Left ventricle myocardium inferior (tissue), 1 donor: ENCODE data around the gene ACOT2. TPM values are rescaled to one million over a fixed set of nuclear protein-coding genes. Genes with fewer than 3 reads are reported as not detected.
"Not testable (repeated sequence)": the region's sequence is repeated elsewhere in the genome, so short reads cannot be mapped to it uniquely, and the experiment has no call there.

Experiments
- DNase-seq: peaks from one replicate; pipeline ENCODE4 v3.0.0-alpha.2; 2020
- H3K27ac ChIP-seq: fragments of 200-600 bp; replicated peaks from 2 replicates; pipeline ENCODE4 v1.8.0; 2021
- H3K27me3 ChIP-seq: fragments of 200-600 bp; 2 replicates; pipeline ENCODE4 v1.8.0; 2021; ENCODE audit warnings: low read depth
- H3K36me3 ChIP-seq: fragments of 200-600 bp; 2 replicates; pipeline ENCODE4 v1.8.0; 2021
- H3K4me1 ChIP-seq: fragments of 200-600 bp; 2 replicates; pipeline ENCODE4 v1.8.0; 2021
- H3K4me3 ChIP-seq: fragments of 200-600 bp; 2 replicates; pipeline ENCODE4 v1.8.0; 2021; ENCODE audit warnings: mild to moderate bottlenecking, moderate library complexity
- H3K9me3 ChIP-seq: fragments of 200-600 bp; replicated peaks from 2 replicates; pipeline ENCODE4 v1.8.0; 2021
- intact Hi-C: fragments of 100-400 bp; cut with micrococcal nuclease; formaldehyde crosslinking; loops from one replicate; pipeline ENCODE4 v1.11.0; 2022
- total RNA-seq: library from RNA; stranded (reverse); fragmentation: NEBNext Ultra II Directional; extraction: Animal tissue kit (Norgen Biotek cat#: 25700); gene quantifications from one replicate; pipeline ENCODE4 v1.2.1, GENCODE V29; 2021
- TF ChIP-seq, protein P1 (sequence below): fragments of 200-600 bp; IDR thresholded peaks from 2 replicates; pipeline ENCODE4 v1.8.0; 2021; ENCODE audit warnings: antibody characterized with exemption, mild to moderate bottlenecking, borderline replicate concordance
- donor health status: DM: no; HTN: yes; CAD: no; lungs with severe emphysema.

Gene ACOT2
- total RNA-seq, 1 donor from 2014 or later = 191 TPM

DNA sequence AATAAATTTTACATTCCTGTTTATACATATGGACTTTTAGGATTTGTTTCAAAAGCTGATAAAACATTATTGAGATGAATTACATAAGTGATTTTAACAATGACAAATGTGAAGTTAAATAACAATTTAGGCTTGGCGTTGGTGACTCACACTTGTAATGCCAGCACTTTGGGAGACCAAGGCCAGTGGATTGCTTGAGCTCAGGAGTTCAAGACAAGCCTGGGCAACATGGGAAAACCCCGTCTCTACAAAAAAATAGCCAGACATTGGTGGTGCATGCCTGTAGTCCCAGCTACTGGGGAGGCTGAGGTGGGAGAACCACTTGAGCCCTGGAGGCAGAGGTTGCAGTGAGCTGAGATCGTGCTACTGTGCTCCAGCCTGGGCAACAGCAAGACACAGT, 7.4 kb downstream of the ACOT2 start:
- DNase-seq = no peak
- Histone ChIP-seq H3K27ac (no peak overlapping the region), H3K36me3 (peaks cover 48% of the 10 kb centered on the region), H3K9me3 (no peaks in the 10 kb centered on the region), H3K4me1 (peaks cover 18% of the 10 kb centered on the region), H3K4me3 (no peak overlapping the region), H3K27me3 (no peaks in the 10 kb centered on the region)
- TF ChIP-seq, protein P1, sequence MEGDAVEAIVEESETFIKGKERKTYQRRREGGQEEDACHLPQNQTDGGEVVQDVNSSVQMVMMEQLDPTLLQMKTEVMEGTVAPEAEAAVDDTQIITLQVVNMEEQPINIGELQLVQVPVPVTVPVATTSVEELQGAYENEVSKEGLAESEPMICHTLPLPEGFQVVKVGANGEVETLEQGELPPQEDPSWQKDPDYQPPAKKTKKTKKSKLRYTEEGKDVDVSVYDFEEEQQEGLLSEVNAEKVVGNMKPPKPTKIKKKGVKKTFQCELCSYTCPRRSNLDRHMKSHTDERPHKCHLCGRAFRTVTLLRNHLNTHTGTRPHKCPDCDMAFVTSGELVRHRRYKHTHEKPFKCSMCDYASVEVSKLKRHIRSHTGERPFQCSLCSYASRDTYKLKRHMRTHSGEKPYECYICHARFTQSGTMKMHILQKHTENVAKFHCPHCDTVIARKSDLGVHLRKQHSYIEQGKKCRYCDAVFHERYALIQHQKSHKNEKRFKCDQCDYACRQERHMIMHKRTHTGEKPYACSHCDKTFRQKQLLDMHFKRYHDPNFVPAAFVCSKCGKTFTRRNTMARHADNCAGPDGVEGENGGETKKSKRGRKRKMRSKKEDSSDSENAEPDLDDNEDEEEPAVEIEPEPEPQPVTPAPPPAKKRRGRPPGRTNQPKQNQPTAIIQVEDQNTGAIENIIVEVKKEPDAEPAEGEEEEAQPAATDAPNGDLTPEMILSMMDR = no peak
- intact Hi-C loops = no loop called here

DNA sequence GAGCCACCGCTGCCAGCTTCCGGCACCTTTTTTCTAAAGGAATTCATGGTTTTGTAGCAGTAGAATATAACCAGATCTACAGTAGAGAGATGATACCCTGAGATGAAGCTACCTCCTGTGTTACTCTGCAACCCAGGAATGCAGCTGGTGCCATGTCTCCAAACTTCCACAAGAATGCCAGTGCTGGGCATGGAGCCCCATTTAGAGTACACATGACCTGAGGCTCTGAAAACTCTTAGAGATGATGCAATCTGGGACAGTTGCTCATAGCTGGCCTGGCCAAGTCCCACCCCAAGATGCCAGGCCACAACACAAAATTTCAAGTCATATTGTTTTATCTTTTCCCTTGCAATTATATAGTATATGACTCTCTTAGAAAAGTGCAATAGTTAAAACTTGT, 8.2 kb downstream of the ACOT2 start:
- H3K4me3 ChIP-seq, H3K27me3 ChIP-seq, DNase-seq, intact Hi-C loops, H3K9me3 ChIP-seq, H3K27ac ChIP-seq: not testable (repeated sequence)
- peaks cover 48% of the 10 kb centered on the region for H3K36me3 ChIP-seq
- peaks cover 14% of the 10 kb centered on the region for H3K4me1 ChIP-seq

DNA sequence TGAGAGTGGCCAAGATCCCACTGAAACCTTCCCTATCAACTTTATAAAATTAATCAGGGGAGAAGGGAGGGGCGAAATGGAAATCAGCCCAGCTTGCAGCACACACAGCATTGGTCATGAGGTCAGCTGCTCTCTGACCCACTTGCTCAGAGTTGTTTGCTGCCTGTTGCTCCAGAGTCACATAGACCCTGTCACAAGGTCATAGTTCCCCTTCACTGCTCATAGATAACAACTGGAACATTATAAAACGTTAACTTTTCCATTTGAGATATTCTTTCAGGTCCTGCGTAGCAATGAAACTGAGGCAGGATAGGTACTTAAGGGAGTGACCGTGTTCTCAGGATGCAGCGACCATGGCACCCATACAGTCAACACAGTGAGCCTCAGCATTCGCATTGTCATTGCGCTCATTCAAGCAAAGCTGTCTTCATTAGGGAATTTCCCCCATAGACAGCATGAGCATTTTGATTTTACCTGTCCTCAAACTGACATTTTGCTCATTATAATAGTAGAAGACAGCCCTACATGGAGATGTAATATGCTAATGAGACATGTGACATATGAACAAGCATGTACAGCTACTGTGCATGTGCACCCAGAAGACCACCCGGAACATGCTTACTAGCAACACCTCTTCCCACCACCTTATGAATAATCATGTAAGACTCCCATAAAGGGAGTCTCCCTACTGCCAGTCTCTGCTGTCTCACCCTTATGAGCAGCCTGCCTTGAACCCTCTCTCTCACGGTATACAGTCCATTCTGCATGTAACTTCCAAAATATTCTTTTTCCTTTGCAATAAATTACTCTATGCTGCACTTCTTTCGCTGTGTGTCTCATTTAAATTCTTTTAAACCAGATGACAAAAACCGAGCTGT, 13.3 kb downstream of the ACOT2 start:
- H3K4me1 ChIP-seq, DNase-seq, H3K4me3 ChIP-seq, H3K27ac ChIP-seq, intact Hi-C loops, H3K27me3 ChIP-seq, H3K9me3 ChIP-seq: not testable (repeated sequence)
- H3K36me3 ChIP-seq = peaks cover 22% of the 10 kb centered on the region

DNA sequence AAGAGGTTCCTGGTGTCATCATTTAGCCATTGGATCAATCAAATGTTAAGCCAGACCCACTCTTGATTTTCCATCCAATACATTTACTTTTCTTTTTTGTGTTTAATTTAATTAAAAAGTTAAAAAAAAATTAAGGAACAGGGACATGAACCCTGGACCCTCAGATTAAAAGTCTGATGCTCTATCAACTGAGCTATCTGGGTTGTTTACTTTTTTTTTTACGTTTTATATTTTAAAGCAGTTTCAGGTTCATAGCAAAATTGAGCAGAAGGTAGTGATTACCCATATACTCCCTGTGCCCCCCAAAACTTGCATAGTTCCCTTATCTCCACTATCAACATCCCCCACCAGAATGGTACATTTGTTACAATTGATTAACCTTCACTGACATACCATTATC, 19.7 kb downstream of the ACOT2 start:
- TF ChIP-seq, protein P1 = no peak
- no peaks in the 10 kb centered on the region for H3K9me3 ChIP-seq
- no peaks in the 10 kb centered on the region for H3K36me3 ChIP-seq
- intact Hi-C loops = no loop called here
- no peak overlapping the region for H3K4me3 ChIP-seq
- peaks cover 12% of the 10 kb centered on the region for H3K4me1 ChIP-seq
- H3K27me3 ChIP-seq = no peaks in the 10 kb centered on the region
- no peak for DNase-seq
- no peak overlapping the region for H3K27ac ChIP-seq

GRCh38 chr14:73589116-73589515, 20.1 kb downstream of the ACOT2 start:
- Histone ChIP-seq H3K4me1 (peaks cover 12% of the 10 kb centered on the region), H3K27me3 (no peaks in the 10 kb centered on the region), H3K9me3 (no peaks in the 10 kb centered on the region), H3K4me3 (no peak overlapping the region), H3K36me3 (no peaks in the 10 kb centered on the region), H3K27ac (no peak overlapping the region)
- intact Hi-C loops = no loop called here
- TF ChIP-seq, protein P1 = no peak
- no peak for DNase-seq

- H3K4me3 ChIP-seq, H3K27ac ChIP-seq, DNase-seq, intact Hi-C loops, H3K27me3 ChIP-seq, H3K36me3 ChIP-seq, H3K9me3 ChIP-seq: not testable (repeated sequence)
- peaks cover 12% of the 10 kb centered on the region for H3K4me1 ChIP-seq
Observed at GRCh38 chr14:73590673-73591004, 21.6 kb downstream of the ACOT2 start.

DNA sequence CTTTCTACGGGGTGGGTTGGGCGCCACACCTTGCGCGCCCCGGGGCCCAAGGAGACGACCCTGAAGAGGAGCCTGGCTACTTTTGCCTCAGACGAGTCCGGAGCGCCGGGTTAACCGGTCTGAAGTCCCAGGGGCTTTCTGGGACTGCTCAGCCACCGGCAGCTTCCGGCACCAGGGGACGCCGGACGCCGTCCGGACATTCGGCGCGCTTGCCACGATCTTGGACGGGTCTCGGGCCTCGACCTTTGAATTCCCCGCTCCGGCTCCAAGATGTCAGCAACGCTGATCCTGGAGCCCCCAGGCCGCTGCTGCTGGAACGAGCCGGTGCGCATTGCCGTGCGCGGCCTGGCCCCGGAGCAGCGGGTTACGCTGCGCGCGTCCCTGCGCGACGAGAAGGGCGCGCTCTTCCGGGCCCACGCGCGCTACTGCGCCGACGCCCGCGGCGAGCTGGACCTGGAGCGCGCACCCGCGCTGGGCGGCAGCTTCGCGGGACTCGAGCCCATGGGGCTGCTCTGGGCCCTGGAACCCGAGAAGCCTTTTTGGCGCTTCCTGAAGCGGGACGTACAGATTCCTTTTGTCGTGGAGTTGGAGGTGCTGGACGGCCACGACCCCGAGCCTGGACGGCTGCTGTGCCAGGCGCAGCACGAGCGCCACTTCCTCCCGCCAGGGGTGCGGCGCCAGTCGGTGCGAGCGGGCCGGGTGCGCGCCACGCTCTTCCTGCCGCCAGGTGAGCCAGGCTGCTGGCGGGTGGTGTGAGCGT, 22.9 kb downstream of the ACOT2 start, which contains the start of gene ACOT4:
ACOT4 (plus strand) TSS at position 184 of the 760 bp plus-strand sequence; CDS start at position 271, 87 bp downstream.
- Histone ChIP-seq H3K27ac (peak within 1 kb of the TSS; percentile 33), H3K9me3 (no peaks in the 10 kb centered on the region), H3K4me3 (peak within 1 kb of the TSS; percentile 77), H3K36me3 (no peaks in the 10 kb centered on the region), H3K27me3 (no peaks in the 10 kb centered on the region), H3K4me1 (peaks cover 12% of the 10 kb centered on the region)
- DNase-seq = peak; percentile 22
- intact Hi-C loops = no loop called here
- TF ChIP-seq, protein P1 = peak; percentile 28
